K562 (cell line): ENCODE measurements around the gene HIPK2. TPM values are rescaled to one million over a fixed set of nuclear protein-coding genes. Genes with fewer than 3 reads are reported as not detected.
A peak's percentile ranks its signal among the peaks of the same experiment; 100 is the strongest.

Experiments
- ATAC-seq: fragments of 200-7000 bp; cut with Tn5 transposase; 3 replicates; pipeline ENCODE4 v1.9.1; 2020; ENCODE audit warnings: moderate library complexity
- BruUV-seq: library from RNA; stranded (reverse); fragments of 400-500 nt; replicated peaks from 2 replicates; lab custom pipeline; 2021; lab: Mats Ljungman, UMichigan
- CTCF ChIA-PET: fragments of 300-600 bp; formaldehyde crosslinking; extraction: SDS; loops from one replicate; lab custom pipeline; 2021; ENCODE audit warnings: low intra/inter-chr PET ratio; lab: Yijun Ruan, JAX
- POLR2A ChIA-PET: fragments of 300-600, 350-650 bp; sonication (Branson Sonifier 250); formaldehyde crosslinking; extraction: SDS; loops from one replicate; lab custom pipeline; 2021; ENCODE audit warnings: antibody characterized with exemption, inconsistent platforms; lab: Yijun Ruan, JAX
- DNase-seq, 4 experiments: peaks; one replicate each; pipeline versions ENCODE4 v3.0.0 to v3.0.0-alpha.2; 2011 to 2018; ENCODE audit warnings: low spot score in 3 of 4, mixed read lengths in 3 of 4; ENCODE audit errors: extremely low read depth in 1 of 4
- FAIRE-seq: peaks from 2 replicates; lab custom pipeline; 2011; peaks lifted over from hg19 to GRCh38; lab: Jason Lieb, UNC
- H2AFZ ChIP-seq: 2 replicates; pipeline ENCODE4 v1.6.0; 2011; ENCODE audit warnings: low read depth, low read length, control low read depth, inconsistent platforms
- H3K27ac ChIP-seq: fragments of 200-600 bp; 3 replicates; pipeline ENCODE4 v1.8.0; 2011; ENCODE audit warnings: low read depth, mild to moderate bottlenecking, control low read depth, inconsistent platforms, low read length, moderate library complexity, mixed read lengths; ENCODE audit errors: extremely low read depth
- H3K27me3 ChIP-seq, 2 experiments: fragments of 300-600 bp in 1 of 2; 2 replicates in 1 of 2; 3 replicates in 1 of 2; pipeline versions ENCODE4 v1.6.0 to v1.8.0; 2011; ENCODE audit warnings: inconsistent platforms in 2 of 2, low read length in 2 of 2, mild to moderate bottlenecking in 1 of 2, mixed read lengths in 1 of 2, moderate library complexity in 1 of 2; ENCODE audit not compliant: control insufficient read depth in 2 of 2, insufficient read depth in 2 of 2
- H3K36me3 ChIP-seq: fragments of 300-600 bp; 3 replicates; pipeline ENCODE4 v1.8.0; 2011; ENCODE audit warnings: mild to moderate bottlenecking, low read length, inconsistent platforms; ENCODE audit not compliant: control insufficient read depth, insufficient read depth
- H3K4me1 ChIP-seq, 2 experiments: fragments of 200-600 bp in 1 of 2; replicated peaks in 1 of 2; 2 replicates in 1 of 2; 3 replicates in 1 of 2; pipeline versions ENCODE4 v1.5.1 to v1.8.0; 2011; ENCODE audit warnings: inconsistent platforms in 2 of 2, low read length in 2 of 2, mild to moderate bottlenecking in 1 of 2, mixed read lengths in 1 of 2, moderate library complexity in 1 of 2; ENCODE audit not compliant: control insufficient read depth in 2 of 2, insufficient read depth in 2 of 2
- H3K4me2 ChIP-seq: 2 replicates; pipeline ENCODE4 v1.6.1; 2011; ENCODE audit warnings: low read length, control low read depth, inconsistent platforms, mixed read lengths; ENCODE audit not compliant: insufficient read depth
- H3K4me3 ChIP-seq: fragments of 200-600 bp; sonication (generic), shearing (Covaris generic); 2 replicates; pipeline ENCODE4 v1.5.1; 2016; ENCODE audit warnings: control low read depth, inconsistent platforms
- H3K79me2 ChIP-seq: fragments of 200-600 bp; 3 replicates; pipeline ENCODE4 v1.8.0; 2011; ENCODE audit warnings: low read length, inconsistent platforms; ENCODE audit not compliant: control insufficient read depth, insufficient read depth
- H3K9ac ChIP-seq, 2 experiments: 2 replicates each; pipeline versions ENCODE4 v1.6.0 to v1.6.1; 2011; ENCODE audit warnings: low read depth in 2 of 2, low read length in 2 of 2, control low read depth in 1 of 2, inconsistent platforms in 1 of 2, mild to moderate bottlenecking in 1 of 2, mixed read lengths in 1 of 2; ENCODE audit not compliant: insufficient read depth in 1 of 2
- H3K9me1 ChIP-seq: one replicate; pipeline ENCODE4 v1.6.0; 2011; ENCODE audit warnings: inconsistent platforms, mild to moderate bottlenecking, low read length, moderate library complexity; ENCODE audit not compliant: control insufficient read depth, insufficient read depth
- H3K9me3 ChIP-seq: replicated peaks from 2 replicates; pipeline ENCODE4 v1.5.1; 2011; ENCODE audit warnings: low read depth, low read length, inconsistent platforms; ENCODE audit not compliant: control insufficient read depth, insufficient read depth
- H4K20me1 ChIP-seq: replicated peaks from 2 replicates; pipeline ENCODE4 v1.6.1; 2011; ENCODE audit warnings: low read length, inconsistent platforms, mixed read lengths; ENCODE audit not compliant: control insufficient read depth, insufficient read depth
- CTBP1 ChIP-seq: fragments of 450-650 bp; IDR thresholded peaks from 2 replicates; pipeline ENCODE4 v1.6.1; 2016; ENCODE audit warnings: borderline replicate concordance
- GABPB2 ChIP-seq: fragments of 250-450 bp; sonication (Bioruptor Pico); conservative IDR thresholded peaks from 2 replicates; pipeline ENCODE4 v1.5.1; 2021; ENCODE audit warnings: mild to moderate bottlenecking
- HIVEP1 ChIP-seq: fragments of 250-450 bp; sonication (Bioruptor Pico); IDR thresholded peaks from 2 replicates; pipeline ENCODE4 v1.4.0; 2020; ENCODE audit warnings: mild to moderate bottlenecking
- KLF13 ChIP-seq: fragments of 450-650 bp; IDR thresholded peaks from 2 replicates; pipeline ENCODE4 v1.6.1; 2016; ENCODE audit warnings: missing genetic modification characterization, low read depth, mild to moderate bottlenecking, missing compliant biosample characterization, moderate library complexity, borderline replicate concordance
- ZKSCAN1 ChIP-seq: fragments of 150-350 bp; IDR thresholded peaks from 2 replicates; pipeline ENCODE4 v1.6.1; 2016; ENCODE audit warnings: low read depth, low read length
- WGBS: fragments of 100-300 bp; shearing (Covaris generic); methylation state at CpG from one replicate; pipeline ENCODE4 v1.1.6; 2016; ENCODE audit warnings: low coverage, mixed read lengths; ENCODE audit not compliant: insufficient coverage; ENCODE audit errors: missing lambda C conversion rate; 5-methylcytosine and 5-hydroxymethylcytosine counted together
- in situ Hi-C: fragments of 300-500 bp; cut with MboI; formaldehyde crosslinking; loops from 4 replicates; pipeline ENCODE4 v1.15.0; 2018; ENCODE audit warnings: inconsistent platforms, mixed read lengths
- intact Hi-C: fragments of 100-400 bp; cut with micrococcal nuclease; formaldehyde crosslinking; loops from 2 replicates; pipeline ENCODE4 v1.14.2; 2022
- polyA plus RNA-seq, 8 experiments: library from polyadenylated mRNA; depleted of rRNA in 4 of 8; stranded (reverse) in 5 of 8; unstranded in 3 of 8; fragments of >200 nt; fragmentation: Nextera tagmentation in 2 of 8; fragmentation: Illumina TruSeq in 1 of 8; extraction: Ambion mirVana in 2 of 8; extraction: Trizol in 1 of 8; gene quantifications; 2 replicates each; pipeline versions ENCODE4 v1.2.1 to v1.2.3, GENCODE V29; 2011 to 2014; ENCODE audit warnings: inconsistent platforms in 1 of 8, missing spikeins in 1 of 8
- total RNA-seq, 7 experiments: library from RNA; depleted of rRNA in 6 of 7; stranded (reverse); fragments of >200 nt in 6 of 7; fragmentation: Illumina TruSeq in 2 of 7; extraction: Trizol in 2 of 7; gene quantifications; 2 replicates each; pipeline versions ENCODE4 v1.2.1 to v1.2.3, GENCODE V29; 2011 to 2021; ENCODE audit warnings: low replicate concordance in 1 of 7
- TF ChIP-seq, protein P1 (sequence below): sonication (generic); formaldehyde crosslinking; IDR thresholded peaks from 2 replicates; pipeline ENCODE4 v1.8.0; 2022; ENCODE audit warnings: mild to moderate bottlenecking, missing genetic modification reagents, borderline replicate concordance
- TF ChIP-seq, protein P2 (sequence below), 2 experiments: fragments of 450-650 bp in 1 of 2; sonication (generic) in 1 of 2; formaldehyde crosslinking in 1 of 2; IDR thresholded peaks in 1 of 2; conservative IDR thresholded peaks in 1 of 2; 2 replicates each; pipeline versions ENCODE4 v1.6.1 to v1.8.1; 2016 to 2023; ENCODE audit warnings: mild to moderate bottlenecking in 2 of 2, moderate library complexity in 2 of 2, inconsistent platforms in 1 of 2, missing genetic modification reagents in 1 of 2

The HIPK2 gene
- total and polyA plus RNA-seq, 9 of the 15 experiments (the other 6 are each of a cell fraction or from before 2014, with no cell fraction given), result 0.69 to 19.8 (median 5.1) TPM

DNA sequence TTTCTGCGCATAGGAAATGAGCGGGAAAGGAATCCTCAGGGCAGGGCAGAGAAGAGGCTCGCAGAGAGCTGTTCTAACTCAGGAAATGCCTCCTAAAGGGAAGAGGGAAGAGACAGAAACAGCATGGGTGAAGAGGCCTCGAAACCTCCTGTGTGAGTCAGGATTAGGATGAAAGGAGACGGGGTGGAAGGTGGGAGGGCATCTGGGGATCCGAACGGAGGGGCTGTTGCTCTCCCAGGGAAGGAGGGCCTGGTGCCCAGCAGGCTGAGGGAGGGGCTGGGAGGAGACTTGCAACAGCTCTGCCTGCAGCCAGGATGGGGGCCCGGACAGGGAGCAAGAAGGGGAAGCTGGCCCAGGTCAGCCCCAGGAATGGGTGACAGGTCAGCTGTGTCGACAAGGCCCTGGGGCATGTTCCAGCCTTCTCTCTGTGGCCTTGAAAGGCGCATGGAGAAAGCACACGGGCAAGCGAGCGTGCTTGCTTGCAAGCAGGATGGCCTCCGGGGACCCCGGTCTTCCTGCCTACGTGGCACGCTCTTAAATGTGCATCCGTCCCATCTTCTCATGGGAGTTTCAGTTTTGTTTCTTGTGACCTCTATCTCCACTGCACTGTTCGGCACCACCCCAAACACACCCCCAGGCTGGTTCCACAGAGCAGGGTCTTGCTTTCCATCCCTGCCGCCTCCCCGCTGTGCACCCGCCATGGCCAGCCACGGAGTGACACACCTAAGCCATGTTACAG, 63.5 kb downstream of the HIPK2 start:
- H3K36me3 ChIP-seq, result peaks cover 14% of the 10 kb centered on the region; the same call in 2 of the 3 replicates
- H3K4me3 ChIP-seq, result no peak overlapping the region
- H3K27ac ChIP-seq, result no peak overlapping the region
- BruUV-seq, result no TSS peak
- 79% methylated on average over 23 of the region's 23 CpGs for WGBS
- FAIRE-seq, result no peak
- ChIA-PET POLR2A (interaction anchor here (0.6 to 1.2 kb wide), 2 partner anchors 23 to 278 kb away, joined by 3 read pairs; no protein-coding TSS in a partner anchor), CTCF (no interaction called here)
- no peak overlapping the region for H3K4me2 ChIP-seq
- no peaks in the 10 kb centered on the region for H3K9me3 ChIP-seq
- in situ Hi-C loops (no loop called here), intact Hi-C loops (no loop called here)
- no peaks in the 10 kb centered on the region for H3K79me2 ChIP-seq
- no peak overlapping the region for H2AFZ ChIP-seq
- no peaks in the 10 kb centered on the region for H3K4me1 ChIP-seq
- no peak for DNase-seq
- H3K27me3 ChIP-seq, result no peaks in the 10 kb centered on the region; a peak in 1 of 5 replicates
- 0 out of 2 replicates have a peak, but pooled peaks cover 3% of the 10 kb centered on the region for H4K20me1 ChIP-seq
- ATAC-seq, result no peak
- TF ChIP-seq, protein P1, sequence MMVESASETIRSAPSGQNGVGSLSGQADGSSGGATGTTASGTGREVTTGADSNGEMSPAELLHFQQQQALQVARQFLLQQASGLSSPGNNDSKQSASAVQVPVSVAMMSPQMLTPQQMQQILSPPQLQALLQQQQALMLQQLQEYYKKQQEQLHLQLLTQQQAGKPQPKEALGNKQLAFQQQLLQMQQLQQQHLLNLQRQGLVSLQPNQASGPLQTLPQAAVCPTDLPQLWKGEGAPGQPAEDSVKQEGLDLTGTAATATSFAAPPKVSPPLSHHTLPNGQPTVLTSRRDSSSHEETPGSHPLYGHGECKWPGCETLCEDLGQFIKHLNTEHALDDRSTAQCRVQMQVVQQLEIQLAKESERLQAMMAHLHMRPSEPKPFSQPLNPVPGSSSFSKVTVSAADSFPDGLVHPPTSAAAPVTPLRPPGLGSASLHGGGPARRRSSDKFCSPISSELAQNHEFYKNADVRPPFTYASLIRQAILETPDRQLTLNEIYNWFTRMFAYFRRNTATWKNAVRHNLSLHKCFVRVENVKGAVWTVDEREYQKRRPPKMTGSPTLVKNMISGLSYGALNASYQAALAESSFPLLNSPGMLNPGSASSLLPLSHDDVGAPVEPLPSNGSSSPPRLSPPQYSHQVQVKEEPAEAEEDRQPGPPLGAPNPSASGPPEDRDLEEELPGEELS (CRISPR knock-in tag), result 0 out of 2 replicates have a peak, but pooled peaks have one; percentile 28
- TF ChIP-seq CTBP1 (no peak), KLF13 (tag) (no peak), ZKSCAN1 (no peak), HIVEP1 (CRISPR knock-in tag) (no peak), GABPB2 (CRISPR knock-in tag) (no peak)
- TF ChIP-seq, protein P2, sequence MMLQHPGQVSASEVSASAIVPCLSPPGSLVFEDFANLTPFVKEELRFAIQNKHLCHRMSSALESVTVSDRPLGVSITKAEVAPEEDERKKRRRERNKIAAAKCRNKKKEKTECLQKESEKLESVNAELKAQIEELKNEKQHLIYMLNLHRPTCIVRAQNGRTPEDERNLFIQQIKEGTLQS (IDR thresholded peaks at IDR 0.05), result no peak
- TF ChIP-seq, protein P2 (CRISPR knock-in tag; conservative IDR thresholded peaks at IDR 0.05), result no peak
- 0 out of 4 replicates have a peak overlapping the region, but pooled peaks of 1 of the 2 experiments have one; percentile 23 for H3K9ac ChIP-seq
- no peaks in the 10 kb centered on the region for H3K9me1 ChIP-seq
